ENCODE data around the gene SAMD4B.
A peak's percentile ranks its signal among the peaks of the same experiment; 100 is the strongest.
"Not testable (repeated sequence)": the region's sequence is repeated elsewhere in the genome, so short reads cannot be mapped to it uniquely, and the experiment has no call there.

The SAMD4B gene

GRCh38 chr19:39375929-39376328 is 33.7 kb downstream of the SAMD4B start:
- no peak overlapping the region for H3K4me3 ChIP-seq (replicated peaks in 1 of 2; ENCODE audit: low read depth in 2 of 2, low read length in 2 of 2)
- DNase-seq (ENCODE audit: low read depth in 2 of 2) = no peak
- no peak for TF ChIP-seq CTCF (IDR thresholded peaks at IDR 0.05; ENCODE audit: low read depth, low read length)

GRCh38 chr19:39377373-39378362 is 35.4 kb downstream of the SAMD4B start:
- TF ChIP-seq CTCF (IDR thresholded peaks at IDR 0.05; ENCODE audit: low read depth, low read length) = no peak
- no peak for DNase-seq (ENCODE audit: low read depth in 2 of 2)
- H3K4me3 ChIP-seq (replicated peaks in 1 of 2; ENCODE audit: low read depth in 2 of 2, low read length in 2 of 2) = no peak overlapping the region

GRCh38 chr19:39379366-39379765 is 37.1 kb downstream of the SAMD4B start:
- DNase-seq (ENCODE audit: low read depth in 2 of 2) = not testable (repeated sequence)

GRCh38 chr19:39379865-39380396 is 37.7 kb downstream of the SAMD4B start:
- no peak for TF ChIP-seq CTCF (IDR thresholded peaks at IDR 0.05; ENCODE audit: low read depth, low read length)
- no peak for DNase-seq (ENCODE audit: low read depth in 2 of 2)

More at GRCh38 chr19:39379366-39379765, 37.1 kb downstream of the SAMD4B start:
- not testable (repeated sequence) for H3K4me3 ChIP-seq (replicated peaks in 1 of 2; ENCODE audit: low read depth in 2 of 2, low read length in 2 of 2)

GRCh38 chr19:39380521-39381502 is 38.6 kb downstream of the SAMD4B start:
- no peak for DNase-seq (ENCODE audit: low read depth in 2 of 2)
- H3K4me3 ChIP-seq (replicated peaks in 1 of 2; ENCODE audit: low read depth in 2 of 2, low read length in 2 of 2) = no peak overlapping the region
- TF ChIP-seq CTCF (IDR thresholded peaks at IDR 0.05; ENCODE audit: low read depth, low read length) = no peak

More at GRCh38 chr19:39379865-39380396, 37.7 kb downstream of the SAMD4B start:
- H3K4me3 ChIP-seq (replicated peaks in 1 of 2; ENCODE audit: low read depth in 2 of 2, low read length in 2 of 2) = no peak overlapping the region

GRCh38 chr19:39381910-39382611 is 39.8 kb downstream of the SAMD4B start:
- DNase-seq (ENCODE audit: low read depth in 2 of 2) = peak in 1 of 2 donors; percentile 51

More at GRCh38 chr19:39381910-39382611, 39.8 kb downstream of the SAMD4B start:
- no peak for TF ChIP-seq CTCF (IDR thresholded peaks at IDR 0.05; ENCODE audit: low read depth, low read length)
- no peak overlapping the region for H3K4me3 ChIP-seq (replicated peaks in 1 of 2; ENCODE audit: low read depth in 2 of 2, low read length in 2 of 2)
